Loucy (cell line): ENCODE measurements around the gene FAM13C.
"Not testable (repeated sequence)": the region's sequence is repeated elsewhere in the genome, so short reads cannot be mapped to it uniquely, and the experiment has no call there.

Source experiments
- H2AFZ ChIP-seq: fragments of 200-600 bp; sonication (generic); 2 replicates; pipeline ENCODE4 v1.6.0; 2016; ENCODE audit warnings: antibody characterized with exemption, mild to moderate bottlenecking, low read length, moderate library complexity
- H3F3A ChIP-seq: fragments of 200-600 bp; 2 replicates; pipeline ENCODE4 v1.6.0; 2016; ENCODE audit warnings: antibody characterized with exemption, low read depth, mild to moderate bottlenecking
- H3K27me3 ChIP-seq: fragments of 200-600 bp; sonication (generic); 2 replicates; pipeline ENCODE4 v1.6.1; 2014; ENCODE audit warnings: low read length, mild to moderate bottlenecking; ENCODE audit not compliant: insufficient read depth, poor library complexity, severe bottlenecking
- H3K36me3 ChIP-seq: fragments of 200-600 bp; sonication (generic); 2 replicates; pipeline ENCODE4 v1.6.1; 2016; ENCODE audit warnings: low read length; ENCODE audit not compliant: insufficient read depth
- H3K4me1 ChIP-seq: fragments of 200-600 bp; sonication (generic); 2 replicates; pipeline ENCODE4 v1.5.1; 2014; ENCODE audit warnings: low read length, mild to moderate bottlenecking; ENCODE audit not compliant: insufficient read depth, poor library complexity, severe bottlenecking
- H3K4me2 ChIP-seq: fragments of 200-600 bp; sonication (generic); 2 replicates; pipeline ENCODE4 v1.6.0; 2014; ENCODE audit warnings: antibody characterized with exemption, low read length, low read depth, mild to moderate bottlenecking; ENCODE audit not compliant: poor library complexity, severe bottlenecking
- H3K4me3 ChIP-seq: fragments of 200-600 bp; sonication (generic); 2 replicates; pipeline ENCODE4 v1.5.1; 2014; ENCODE audit warnings: low read length, mild to moderate bottlenecking, mixed read lengths; ENCODE audit not compliant: poor library complexity, severe bottlenecking
- H3K79me2 ChIP-seq: fragments of 200-600 bp; sonication (generic); 2 replicates; pipeline ENCODE4 v1.6.1; 2014; ENCODE audit warnings: low read length; ENCODE audit not compliant: insufficient read depth
- H3K9ac ChIP-seq: fragments of 200-600 bp; sonication (generic); 2 replicates; pipeline ENCODE4 v1.6.0; 2014; ENCODE audit warnings: mild to moderate bottlenecking, low read depth, low read length, moderate library complexity; ENCODE audit not compliant: poor library complexity, severe bottlenecking
- H3K9me2 ChIP-seq: fragments of 200-600 bp; sonication (generic); replicated peaks from 2 replicates; pipeline ENCODE4 v1.6.1; 2016; ENCODE audit warnings: low read depth, low read length, mixed read lengths
- H3K9me3 ChIP-seq: fragments of 200-600 bp; sonication (generic); 2 replicates; pipeline ENCODE4 v1.6.1; 2014; ENCODE audit warnings: mild to moderate bottlenecking, antibody characterized with exemption, low read length, low read depth; ENCODE audit not compliant: insufficient read depth
- H4K20me1 ChIP-seq: fragments of 200-600 bp; sonication (generic); 2 replicates; pipeline ENCODE4 v1.6.0; 2014; ENCODE audit warnings: antibody characterized with exemption, low read length, mild to moderate bottlenecking; ENCODE audit not compliant: insufficient read depth, poor library complexity, severe bottlenecking
- EZH2phosphoT487 ChIP-seq: fragments of 200-600 bp; IDR thresholded peaks from 2 replicates; pipeline ENCODE4 v1.6.1; 2018; ENCODE audit warnings: antibody characterized with exemption, mild to moderate bottlenecking, moderate library complexity, borderline replicate concordance
- TF ChIP-seq, protein P1 (sequence below): fragments of 200-600 bp; sonication (generic); conservative IDR thresholded peaks from 2 replicates; pipeline ENCODE4 v1.5.1; 2014; ENCODE audit warnings: mild to moderate bottlenecking, antibody characterized with exemption, low read length

The FAM13C gene

DNA sequence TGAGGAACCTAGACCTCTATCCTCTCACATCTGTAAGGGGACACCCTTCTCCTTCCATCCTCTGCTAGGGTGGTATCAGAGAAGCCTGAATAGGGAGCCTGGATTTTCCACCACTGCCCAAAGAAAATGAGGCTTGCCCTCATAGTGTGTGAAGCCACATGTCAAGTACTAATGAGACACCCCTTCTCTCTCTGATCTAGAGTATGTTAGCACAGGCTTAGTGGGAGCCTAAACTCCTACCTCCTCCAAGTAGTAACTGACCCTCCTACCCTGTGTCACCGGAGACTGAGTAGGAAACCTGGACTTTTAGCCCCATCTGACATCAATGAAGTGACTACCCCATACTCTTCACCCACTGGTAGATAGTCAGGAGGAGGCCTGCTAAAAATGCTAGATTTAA, 120.3 kb downstream of the FAM13C start:
- H2AFZ ChIP-seq, result no peak overlapping the region
- no peaks in the 10 kb centered on the region for H3K36me3 ChIP-seq
- H3K9me2 ChIP-seq, result no peaks in the 10 kb centered on the region
- H3K4me2 ChIP-seq, result no peak overlapping the region
- no peak overlapping the region for H3K4me3 ChIP-seq
- no peak overlapping the region for H3K9ac ChIP-seq
- H3K9me3 ChIP-seq, result no peaks in the 10 kb centered on the region
- H3K27me3 ChIP-seq, result no peaks in the 10 kb centered on the region
- H3K79me2 ChIP-seq, result no peaks in the 10 kb centered on the region
- H3K4me1 ChIP-seq, result no peaks in the 10 kb centered on the region
- no peaks in the 10 kb centered on the region for H4K20me1 ChIP-seq
- no peak for TF ChIP-seq EZH2phosphoT487
- H3F3A ChIP-seq, result no peaks in the 10 kb centered on the region

DNA sequence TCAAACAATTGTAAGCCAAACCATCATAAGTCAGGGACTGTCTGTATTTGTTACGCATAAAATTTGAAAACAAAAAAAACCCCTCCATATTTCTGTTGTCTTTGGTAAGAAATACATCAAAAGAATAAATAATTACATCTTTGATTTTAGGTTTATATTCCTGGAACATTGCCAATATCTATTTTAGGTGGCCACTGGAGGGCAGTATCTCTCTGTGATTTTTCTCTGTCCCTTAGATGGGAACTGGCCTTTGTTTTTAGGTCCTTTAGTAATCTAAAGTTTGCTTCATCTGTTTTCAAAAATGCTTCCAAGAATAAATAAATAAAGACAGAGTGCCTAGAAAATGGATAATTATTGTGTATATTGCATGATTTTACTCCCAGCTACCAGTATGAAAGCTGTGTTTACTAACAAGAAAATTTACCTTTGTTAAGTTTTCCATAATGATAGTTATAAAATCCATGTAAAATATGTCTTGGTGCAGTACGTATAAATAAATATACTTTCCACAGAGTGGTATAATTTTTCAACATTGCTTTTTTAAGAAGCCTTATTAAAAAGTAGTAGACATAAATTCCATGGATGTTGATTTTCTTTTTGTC, 121.7 kb downstream of the FAM13C start:
- no peaks in the 10 kb centered on the region for H3F3A ChIP-seq
- H3K9me3 ChIP-seq, result no peaks in the 10 kb centered on the region
- no peaks in the 10 kb centered on the region for H3K27me3 ChIP-seq
- no peaks in the 10 kb centered on the region for H3K4me1 ChIP-seq
- no peaks in the 10 kb centered on the region for H3K9me2 ChIP-seq
- H3K4me2 ChIP-seq, result no peak overlapping the region
- H3K79me2 ChIP-seq, result no peaks in the 10 kb centered on the region
- no peak overlapping the region for H3K4me3 ChIP-seq
- H3K36me3 ChIP-seq, result no peaks in the 10 kb centered on the region
- H4K20me1 ChIP-seq, result no peaks in the 10 kb centered on the region
- TF ChIP-seq, protein P1, sequence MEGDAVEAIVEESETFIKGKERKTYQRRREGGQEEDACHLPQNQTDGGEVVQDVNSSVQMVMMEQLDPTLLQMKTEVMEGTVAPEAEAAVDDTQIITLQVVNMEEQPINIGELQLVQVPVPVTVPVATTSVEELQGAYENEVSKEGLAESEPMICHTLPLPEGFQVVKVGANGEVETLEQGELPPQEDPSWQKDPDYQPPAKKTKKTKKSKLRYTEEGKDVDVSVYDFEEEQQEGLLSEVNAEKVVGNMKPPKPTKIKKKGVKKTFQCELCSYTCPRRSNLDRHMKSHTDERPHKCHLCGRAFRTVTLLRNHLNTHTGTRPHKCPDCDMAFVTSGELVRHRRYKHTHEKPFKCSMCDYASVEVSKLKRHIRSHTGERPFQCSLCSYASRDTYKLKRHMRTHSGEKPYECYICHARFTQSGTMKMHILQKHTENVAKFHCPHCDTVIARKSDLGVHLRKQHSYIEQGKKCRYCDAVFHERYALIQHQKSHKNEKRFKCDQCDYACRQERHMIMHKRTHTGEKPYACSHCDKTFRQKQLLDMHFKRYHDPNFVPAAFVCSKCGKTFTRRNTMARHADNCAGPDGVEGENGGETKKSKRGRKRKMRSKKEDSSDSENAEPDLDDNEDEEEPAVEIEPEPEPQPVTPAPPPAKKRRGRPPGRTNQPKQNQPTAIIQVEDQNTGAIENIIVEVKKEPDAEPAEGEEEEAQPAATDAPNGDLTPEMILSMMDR, result peak; percentile 72
- TF ChIP-seq EZH2phosphoT487, result no peak
- no peak overlapping the region for H2AFZ ChIP-seq
- H3K9ac ChIP-seq, result no peak overlapping the region

DNA sequence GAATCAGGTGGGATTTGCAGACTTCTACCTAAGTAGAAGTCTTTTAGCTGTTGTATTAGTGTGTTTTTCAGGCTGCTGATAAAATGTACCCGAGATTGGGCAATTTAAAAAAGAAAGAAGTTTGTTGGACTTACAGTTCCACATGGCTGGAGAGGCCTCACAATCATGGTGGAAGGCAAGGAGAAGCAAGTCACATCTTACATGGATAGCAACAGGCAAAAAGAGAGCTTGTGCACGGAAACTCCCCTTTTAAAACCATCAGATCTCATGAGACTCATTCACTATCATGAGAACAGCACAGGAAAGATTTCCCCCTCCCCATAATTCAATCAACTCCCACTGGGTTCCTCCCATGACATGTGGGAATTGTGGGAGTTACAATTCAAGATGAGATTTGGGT, 123.2 kb downstream of the FAM13C start:
- H3F3A ChIP-seq, H3K9me3 ChIP-seq, H3K4me2 ChIP-seq, H3K4me1 ChIP-seq, H3K9ac ChIP-seq, H2AFZ ChIP-seq, H3K36me3 ChIP-seq, H3K9me2 ChIP-seq, H3K79me2 ChIP-seq, H3K4me3 ChIP-seq, H3K27me3 ChIP-seq, H4K20me1 ChIP-seq: not testable (repeated sequence)

GRCh38 chr10:59237775-59238174, 124.6 kb downstream of the FAM13C start:
- Histone ChIP-seq H3K4me2 (no peak overlapping the region), H3K9ac (no peak overlapping the region), H3K79me2 (no peaks in the 10 kb centered on the region), H3F3A (no peaks in the 10 kb centered on the region), H2AFZ (no peak overlapping the region), H3K4me3 (no peak overlapping the region), H3K9me3 (no peaks in the 10 kb centered on the region), H3K4me1 (no peaks in the 10 kb centered on the region), H4K20me1 (no peaks in the 10 kb centered on the region), H3K36me3 (no peaks in the 10 kb centered on the region), H3K27me3 (no peaks in the 10 kb centered on the region), H3K9me2 (no peaks in the 10 kb centered on the region)
- no peak for TF ChIP-seq EZH2phosphoT487
- TF ChIP-seq, protein P1, result no peak
